HepG2 (cell line): ENCODE data around the gene TIMM13. TPM values are rescaled to one million over a fixed set of nuclear protein-coding genes. Genes with fewer than 3 reads are reported as not detected.

Experiments
- ASH2L ChIP-seq: fragments of 300-600, 200-600 bp; sonication (generic); IDR thresholded peaks from 2 replicates; pipeline ENCODE4 v1.7.0; 2017; ENCODE audit warnings: low read depth, mild to moderate bottlenecking, moderate library complexity, mixed read lengths, low read length; ENCODE audit not compliant: insufficient read length
- BORCS8-MEF2B ChIP-seq: sonication (generic); formaldehyde crosslinking; IDR thresholded peaks from 2 replicates; pipeline ENCODE4 v1.8.0; 2022; ENCODE audit warnings: mild to moderate bottlenecking, missing genetic modification reagents
- FUBP1 ChIP-seq: sonication (generic); formaldehyde crosslinking; IDR thresholded peaks from 2 replicates; pipeline ENCODE4 v1.5.1; 2020; ENCODE audit warnings: missing genetic modification reagents, mild to moderate bottlenecking, borderline replicate concordance
- KDM1A ChIP-seq: IDR thresholded peaks from 2 replicates; pipeline ENCODE4 v1.6.1; 2016; ENCODE audit warnings: missing compliant biosample characterization
- LBX2 ChIP-seq: sonication (generic); formaldehyde crosslinking; IDR thresholded peaks from 2 replicates; pipeline ENCODE4 v1.5.0; 2020; ENCODE audit warnings: missing genetic modification reagents, mild to moderate bottlenecking, borderline replicate concordance
- MAX ChIP-seq: IDR thresholded peaks from 2 replicates; pipeline ENCODE4 v1.6.1; 2012; ENCODE audit warnings: inconsistent platforms
- NAIF1 ChIP-seq: sonication (generic); formaldehyde crosslinking; IDR thresholded peaks from 2 replicates; pipeline ENCODE4 v1.5.0; 2020; ENCODE audit warnings: mild to moderate bottlenecking, missing genetic modification reagents, borderline replicate concordance
- NBN ChIP-seq: fragments of 450-650 bp; conservative IDR thresholded peaks from 2 replicates; pipeline ENCODE4 v1.6.1; 2017
- NR1H2 ChIP-seq: sonication (generic); formaldehyde crosslinking; IDR thresholded peaks from 2 replicates; pipeline ENCODE4 v1.8.1; 2022; ENCODE audit warnings: low read depth, missing genetic modification reagents, borderline replicate concordance
- PRMT3 ChIP-seq: sonication (generic); formaldehyde crosslinking; IDR thresholded peaks from 2 replicates; pipeline ENCODE4 v1.8.1; 2022; ENCODE audit warnings: low read depth, mild to moderate bottlenecking, moderate library complexity, missing genetic modification reagents, borderline replicate concordance
- SAFB2 ChIP-seq: sonication (generic); formaldehyde crosslinking; IDR thresholded peaks from 2 replicates; pipeline ENCODE4 v1.5.1; 2020; ENCODE audit warnings: missing genetic modification reagents, low read depth, mild to moderate bottlenecking, borderline replicate concordance
- SIX4 ChIP-seq: sonication (generic); formaldehyde crosslinking; IDR thresholded peaks from 2 replicates; pipeline ENCODE4 v1.4.0; 2020; ENCODE audit warnings: missing genetic modification reagents
- SMAD3 ChIP-seq: sonication (generic); formaldehyde crosslinking; IDR thresholded peaks from 2 replicates; pipeline ENCODE4 v1.4.0; 2020; ENCODE audit warnings: missing genetic modification reagents
- TCF7 ChIP-seq: sonication (generic); IDR thresholded peaks from 2 replicates; pipeline ENCODE4 v1.6.1; 2016; ENCODE audit warnings: antibody characterized with exemption, low read depth
- TCF7L2 ChIP-seq: IDR thresholded peaks from 2 replicates; pipeline ENCODE4 v1.6.1; 2011; ENCODE audit warnings: mild to moderate bottlenecking, low read depth, low read length, moderate library complexity
- ZBTB25 ChIP-seq: IDR thresholded peaks from 2 replicates; pipeline ENCODE4 v1.6.1; 2018; ENCODE audit warnings: missing genetic modification reagents
- ZBTB3 ChIP-seq: sonication (generic); formaldehyde crosslinking; IDR thresholded peaks from 2 replicates; pipeline ENCODE4 v1.4.0; 2020; ENCODE audit warnings: low read depth, mild to moderate bottlenecking, moderate library complexity, missing genetic modification reagents, borderline replicate concordance
- ZNF264 ChIP-seq: sonication (generic); formaldehyde crosslinking; IDR thresholded peaks from 2 replicates; pipeline ENCODE4 v1.4.0; 2020; ENCODE audit warnings: missing genetic modification reagents
- ZNF280D ChIP-seq: sonication (generic); formaldehyde crosslinking; IDR thresholded peaks from 2 replicates; pipeline ENCODE4 v1.5.1; 2020; ENCODE audit warnings: mild to moderate bottlenecking, missing genetic modification reagents
- ZNF713 ChIP-seq: sonication (generic); formaldehyde crosslinking; IDR thresholded peaks from 2 replicates; pipeline ENCODE4 v1.4.0; 2020; ENCODE audit warnings: mild to moderate bottlenecking, missing genetic modification reagents
- ZNF800 ChIP-seq: sonication (generic); formaldehyde crosslinking; IDR thresholded peaks from 2 replicates; pipeline ENCODE4 v1.4.0; 2020; ENCODE audit warnings: missing genetic modification reagents
- polyA plus RNA-seq, 8 experiments: library from polyadenylated mRNA; depleted of rRNA in 3 of 8; stranded (reverse) in 7 of 8; unstranded in 1 of 8; fragments of >200 nt; fragmentation: Illumina TruSeq in 4 of 8; extraction: Trizol in 4 of 8; gene quantifications; 2 replicates each; pipeline versions ENCODE4 v1.2.1 to v1.2.3, GENCODE V29; 2011 to 2016; ENCODE audit warnings: low read depth in 4 of 8, missing spikeins in 1 of 8, mixed read lengths in 1 of 8; ENCODE audit not compliant: insufficient read depth in 1 of 8
- total RNA-seq, 5 experiments: library from RNA; depleted of rRNA; stranded (reverse); fragments of >200 nt; fragmentation: Illumina TruSeq; extraction: Trizol; gene quantifications; 2 replicates each; pipeline ENCODE4 v1.2.3, GENCODE V29; 2016; ENCODE audit warnings: low read depth in 1 of 5

Gene TIMM13
- total and polyA plus RNA-seq, 2 of the 13 experiments (the other 11 are each of a cell fraction or from before 2014, with no cell fraction given): 48.4 to 108 TPM

- peak; percentile 13 for TF ChIP-seq ASH2L
- TF ChIP-seq TCF7: 0 out of 2 replicates have a peak, but pooled peaks have one; percentile 34
- no peak for TF ChIP-seq TCF7L2
- no peak for TF ChIP-seq NR1H2 (CRISPR knock-in tag)
- no peak for TF ChIP-seq KDM1A (CRISPR knock-in tag)
- TF ChIP-seq FUBP1 (CRISPR knock-in tag): no peak
- TF ChIP-seq ZNF280D (CRISPR knock-in tag): no peak
- no peak for TF ChIP-seq NAIF1 (CRISPR knock-in tag)
- no peak for TF ChIP-seq NBN
- TF ChIP-seq BORCS8-MEF2B (CRISPR knock-in tag): peak; percentile 57; the same call in 1 of the 2 replicates
- TF ChIP-seq MAX: peak; percentile 76
- no peak for TF ChIP-seq SIX4 (CRISPR knock-in tag)
- no peak for TF ChIP-seq ZNF264
- no peak for TF ChIP-seq PRMT3 (CRISPR knock-in tag)
- peak; percentile 85 for TF ChIP-seq SMAD3 (CRISPR knock-in tag)
- no peak for TF ChIP-seq LBX2
- no peak for TF ChIP-seq ZBTB3
- TF ChIP-seq ZNF713 (CRISPR knock-in tag): no peak
- TF ChIP-seq ZBTB25 (CRISPR knock-in tag): peak; percentile 53; the same call in 1 of the 2 replicates
- no peak for TF ChIP-seq SAFB2
- TF ChIP-seq ZNF800 (CRISPR knock-in tag): peak; percentile 74
Measured at GRCh38 chr19:2475702-2476450, 48.5 kb upstream of the TIMM13 start, which contains the start of gene GADD45B (continued).
